Left lung (tissue), 10 donors: ENCODE measurements around the gene RAB3C. TPM values are rescaled to one million over a fixed set of nuclear protein-coding genes. Genes with fewer than 3 reads are reported as not detected.

Experiments
- ATAC-seq: fragments of 200-7000 bp; cut with Tn5 transposase; one replicate; pipeline ENCODE4 v1.9.1; 2020; ENCODE audit warnings: moderate library complexity
- DNase-seq, 4 donors: peaks; one replicate each; pipeline ENCODE4 v3.0.0-alpha.2; 2013 to 2020
- H3K27ac ChIP-seq, 2 donors: fragments of 200-600 bp; sonication (generic) in 1 of 2; one replicate each; pipeline versions ENCODE4 v1.5.0 to v1.8.0; 2020 to 2021
- H3K27me3 ChIP-seq, 2 donors: fragments of 200-600 bp; sonication (generic) in 1 of 2; one replicate each; pipeline versions ENCODE4 v1.5.0 to v1.8.0; 2020 to 2021
- H3K36me3 ChIP-seq, 2 donors: fragments of 200-600 bp; sonication (generic) in 1 of 2; one replicate each; pipeline versions ENCODE4 v1.5.0 to v1.8.0; 2020 to 2021
- H3K4me1 ChIP-seq, 2 donors: fragments of 200-600 bp; one replicate each; pipeline ENCODE4 v1.8.0; 2021
- H3K4me3 ChIP-seq, 2 donors: fragments of 200-600 bp; sonication (generic) in 1 of 2; one replicate each; pipeline versions ENCODE4 v1.5.0 to v1.8.0; 2020 to 2021; ENCODE audit warnings: mild to moderate bottlenecking in 1 of 2
- H3K9me3 ChIP-seq, 2 donors: fragments of 200-600 bp; sonication (generic) in 1 of 2; one replicate each; pipeline versions ENCODE4 v1.5.0 to v1.8.0; 2020 to 2021
- intact Hi-C, 2 donors: fragments of 100-400 bp; cut with DNase I; formaldehyde crosslinking; loops; one replicate each; pipeline versions ENCODE4 v1.11.2 to v1.14.2; 2022
- polyA plus RNA-seq, 6 donors: library from polyadenylated mRNA; unstranded; fragments of 120-200 nt; gene quantifications; one replicate each; pipeline ENCODE4 v1.2.1, GENCODE V29; 2013; ENCODE audit not compliant: insufficient read length in 6 of 6
- total RNA-seq, 2 donors: library from RNA; stranded (reverse); fragmentation: NEBNext Ultra II Directional; extraction: Animal tissue kit (Norgen Biotek cat#: 25700); gene quantifications; one replicate each; pipeline ENCODE4 v1.2.1, GENCODE V29; 2021
- TF ChIP-seq, protein P1 (sequence below), 2 donors: fragments of 200-600 bp; sonication (generic) in 1 of 2; IDR thresholded peaks; one replicate each; pipeline versions ENCODE4 v1.5.0 to v1.8.0; 2021; ENCODE audit warnings: antibody characterized with exemption in 2 of 2
- donor health status: DM: no; HTN: yes; CAD: no.
- donor health status: DM: no; HTN: no; CAD: no.

Gene RAB3C
- total and polyA plus RNA-seq, 8 donors: 1.1 to 3.5 (median 1.6) TPM

DNA sequence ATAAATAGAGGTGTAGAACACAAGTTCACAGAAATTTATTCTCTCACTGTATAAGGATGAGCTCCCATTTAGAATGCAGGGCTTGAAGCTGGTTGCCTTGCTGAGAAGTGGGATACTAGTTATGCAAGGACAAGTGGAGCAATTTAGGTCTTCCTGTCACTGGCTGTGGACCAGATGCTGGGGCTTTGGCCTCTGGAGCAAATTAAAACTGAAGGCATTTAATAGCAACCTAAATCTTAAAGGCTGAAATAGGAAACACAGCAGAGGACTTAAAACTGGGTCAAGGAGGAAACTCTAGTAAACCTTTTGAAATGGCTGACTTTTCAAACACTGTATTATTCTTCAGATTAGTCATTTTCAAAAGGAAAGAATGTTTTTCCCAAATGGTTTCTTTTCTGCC is 319.4 kb downstream of the RAB3C start:
- H3K27me3 ChIP-seq: no peaks in the 10 kb centered on the region
- H3K36me3 ChIP-seq: no peaks in the 10 kb centered on the region
- no peak overlapping the region for H3K27ac ChIP-seq
- H3K4me3 ChIP-seq: no peak overlapping the region
- TF ChIP-seq, protein P1, sequence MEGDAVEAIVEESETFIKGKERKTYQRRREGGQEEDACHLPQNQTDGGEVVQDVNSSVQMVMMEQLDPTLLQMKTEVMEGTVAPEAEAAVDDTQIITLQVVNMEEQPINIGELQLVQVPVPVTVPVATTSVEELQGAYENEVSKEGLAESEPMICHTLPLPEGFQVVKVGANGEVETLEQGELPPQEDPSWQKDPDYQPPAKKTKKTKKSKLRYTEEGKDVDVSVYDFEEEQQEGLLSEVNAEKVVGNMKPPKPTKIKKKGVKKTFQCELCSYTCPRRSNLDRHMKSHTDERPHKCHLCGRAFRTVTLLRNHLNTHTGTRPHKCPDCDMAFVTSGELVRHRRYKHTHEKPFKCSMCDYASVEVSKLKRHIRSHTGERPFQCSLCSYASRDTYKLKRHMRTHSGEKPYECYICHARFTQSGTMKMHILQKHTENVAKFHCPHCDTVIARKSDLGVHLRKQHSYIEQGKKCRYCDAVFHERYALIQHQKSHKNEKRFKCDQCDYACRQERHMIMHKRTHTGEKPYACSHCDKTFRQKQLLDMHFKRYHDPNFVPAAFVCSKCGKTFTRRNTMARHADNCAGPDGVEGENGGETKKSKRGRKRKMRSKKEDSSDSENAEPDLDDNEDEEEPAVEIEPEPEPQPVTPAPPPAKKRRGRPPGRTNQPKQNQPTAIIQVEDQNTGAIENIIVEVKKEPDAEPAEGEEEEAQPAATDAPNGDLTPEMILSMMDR (IDR thresholded peaks at IDR 0.05): no peak
- intact Hi-C loops: no loop called here
- no peak for ATAC-seq
- H3K4me1 ChIP-seq: no peaks in the 10 kb centered on the region
- no peak for DNase-seq
- no peaks in the 10 kb centered on the region for H3K9me3 ChIP-seq

- intact Hi-C loops: no loop called here
- Histone ChIP-seq H3K27me3 (no peaks in the 10 kb centered on the region), H3K9me3 (no peaks in the 10 kb centered on the region), H3K36me3 (no peaks in the 10 kb centered on the region), H3K4me3 (no peak overlapping the region), H3K4me1 (no peaks in the 10 kb centered on the region), H3K27ac (no peak overlapping the region)
- TF ChIP-seq, protein P1 (IDR thresholded peaks at IDR 0.05): no peak
- ATAC-seq: peak; percentile 75
- DNase-seq: no peak
Measured at GRCh38 chr5:58902765-58903164, 319.9 kb downstream of the RAB3C start.

- ATAC-seq (no peak), DNase-seq (no peak)
- Histone ChIP-seq H3K4me3 (no peak overlapping the region), H3K36me3 (no peaks in the 10 kb centered on the region), H3K9me3 (no peaks in the 10 kb centered on the region), H3K27me3 (no peaks in the 10 kb centered on the region), H3K27ac (no peak overlapping the region), H3K4me1 (no peaks in the 10 kb centered on the region)
- intact Hi-C loops: no loop called here
- TF ChIP-seq, protein P1 (IDR thresholded peaks at IDR 0.05): no peak
Measured at GRCh38 chr5:58904737-58905136, 321.9 kb downstream of the RAB3C start.

DNA sequence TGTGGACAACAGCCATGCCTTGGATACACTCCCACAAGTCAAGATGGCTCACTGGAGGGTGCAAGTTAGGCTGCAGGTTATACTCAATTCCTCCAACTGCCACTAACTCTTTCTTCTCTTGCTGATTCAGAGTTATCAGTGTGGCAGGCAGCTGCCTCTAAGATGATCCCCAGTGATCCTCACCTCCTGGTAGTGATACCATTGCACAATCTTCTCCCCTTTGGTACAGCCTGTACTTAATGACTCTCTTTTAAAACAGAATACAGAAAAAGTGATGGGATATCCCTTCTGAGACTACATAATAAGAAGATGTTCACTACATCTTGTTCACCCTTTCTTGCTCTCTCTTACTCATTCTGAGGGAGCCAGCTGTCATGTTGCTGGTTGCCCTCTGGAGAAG is 323.1 kb downstream of the RAB3C start:
- DNase-seq (no peak), ATAC-seq (no peak)
- Histone ChIP-seq H3K27ac (no peak overlapping the region), H3K4me1 (no peaks in the 10 kb centered on the region), H3K4me3 (no peak overlapping the region), H3K9me3 (no peaks in the 10 kb centered on the region), H3K27me3 (no peaks in the 10 kb centered on the region), H3K36me3 (no peaks in the 10 kb centered on the region)
- TF ChIP-seq, protein P1 (IDR thresholded peaks at IDR 0.05): no peak
- intact Hi-C loops: no loop called here

Other genes starting within 250 kb of the RAB3C start
- gene PLK2, start 123.0 kb upstream of the RAB3C start, total RNA-seq: 10 to 100 TPM; 45.5 to 53.6 TPM
- gene PLK2, start 123.0 kb upstream of the RAB3C start, polyA plus RNA-seq: 100 to 1,000 TPM; 243 to 329 (median 271) TPM
- gene GAPT, start 91.6 kb upstream of the RAB3C start, total RNA-seq: 10 to 100 TPM in 1 of 2 donors, 1 to 10 TPM in 1; 2.6 to 18.3 TPM
- gene GAPT, start 91.6 kb upstream of the RAB3C start, polyA plus RNA-seq: 1 to 10 TPM in 2 of 6 donors, under 1 TPM in 4; 0.63 to 1.1 (median 0.91) TPM